GM18498 (cell line): Measurements from ENCODE around the gene PTPRA.
"Not testable (repeated sequence)": the region's sequence is repeated elsewhere in the genome, so short reads cannot be mapped to it uniquely, and the experiment has no call there.

Experiments used
- ATAC-seq: cut with Tn5 transposase; IDR thresholded peaks from one replicate; pipeline ENCODE4 v1.9.1; 2021; ENCODE audit warnings: mild to moderate bottlenecking, moderate library complexity; ENCODE audit not compliant: unreplicated experiment

PTPRA gene

DNA sequence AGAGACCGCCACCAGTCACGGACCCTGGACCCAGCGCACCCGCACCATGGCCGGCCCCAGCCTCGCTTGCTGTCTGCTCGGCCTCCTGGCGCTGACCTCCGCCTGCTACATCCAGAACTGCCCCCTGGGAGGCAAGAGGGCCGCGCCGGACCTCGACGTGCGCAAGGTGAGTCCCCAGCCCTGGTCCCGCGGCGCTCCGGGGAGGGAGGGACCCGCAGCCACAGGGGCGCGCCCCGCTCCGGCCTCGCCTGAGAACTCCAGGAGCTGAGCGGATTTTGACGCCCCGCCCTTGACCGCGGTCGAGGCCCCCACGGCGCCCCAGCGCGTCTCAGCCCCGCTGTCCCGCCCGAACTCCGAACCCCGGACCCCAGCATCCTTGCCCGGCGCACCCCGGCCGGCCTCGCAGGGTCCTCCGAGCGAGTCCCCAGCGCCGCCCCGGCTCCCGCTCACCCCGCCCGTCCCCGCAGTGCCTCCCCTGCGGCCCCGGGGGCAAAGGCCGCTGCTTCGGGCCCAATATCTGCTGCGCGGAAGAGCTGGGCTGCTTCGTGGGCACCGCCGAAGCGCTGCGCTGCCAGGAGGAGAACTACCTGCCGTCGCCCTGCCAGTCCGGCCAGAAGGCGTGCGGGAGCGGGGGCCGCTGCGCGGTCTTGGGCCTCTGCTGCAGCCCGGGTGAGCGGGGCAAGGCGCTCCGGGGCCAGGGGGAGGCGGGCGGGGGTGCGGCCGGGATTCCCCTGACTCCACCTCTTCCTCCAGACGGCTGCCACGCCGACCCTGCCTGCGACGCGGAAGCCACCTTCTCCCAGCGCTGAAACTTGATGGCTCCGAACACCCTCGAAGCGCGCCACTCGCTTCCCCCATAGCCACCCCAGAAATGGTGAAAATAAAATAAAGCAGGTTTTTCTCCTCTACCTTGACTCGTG is 198.6 kb downstream of the PTPRA start, which contains the start of gene OXT:
Gene OXT, plus strand, starts transcription at position 11 of the 920 bp plus-strand sequence. Its CDS starts 36 bp downstream, at position 47.
- no peak for ATAC-seq

DNA sequence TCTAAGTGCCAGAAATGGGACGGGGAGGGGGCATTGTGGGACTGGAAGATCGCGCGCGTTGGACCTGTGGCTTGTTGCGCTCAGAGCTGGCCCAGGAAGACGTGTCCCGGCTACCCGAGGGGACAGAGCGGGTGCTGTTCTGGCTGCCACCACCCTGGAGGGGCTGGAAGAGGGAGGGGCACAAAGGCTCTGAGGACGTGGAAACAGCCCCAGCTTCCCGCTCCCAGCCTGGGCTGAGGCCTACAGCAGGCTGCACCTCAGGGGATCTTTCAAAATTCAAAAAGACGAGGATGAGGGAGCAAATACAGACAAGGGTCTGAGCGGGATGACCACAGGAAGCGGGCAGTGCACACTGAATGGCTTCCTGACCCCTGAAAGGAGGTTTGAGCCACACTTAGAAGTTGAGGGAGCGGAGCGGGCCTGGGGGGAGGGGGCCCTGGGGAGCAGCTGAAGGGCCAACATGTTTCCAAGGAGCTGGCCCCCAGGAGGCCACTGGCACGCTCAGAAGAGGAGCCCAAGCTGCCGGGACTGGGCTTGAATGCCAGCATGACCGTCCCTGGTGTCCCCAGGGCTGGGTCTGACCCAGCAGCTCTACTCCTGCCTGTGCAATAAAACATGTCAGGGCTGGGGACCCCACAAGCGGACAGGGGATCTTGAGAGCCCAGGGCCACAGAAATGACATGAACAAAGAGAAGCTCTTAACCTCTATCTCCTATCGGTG is 199.4 kb downstream of the PTPRA start:
- ATAC-seq, result no peak

DNA sequence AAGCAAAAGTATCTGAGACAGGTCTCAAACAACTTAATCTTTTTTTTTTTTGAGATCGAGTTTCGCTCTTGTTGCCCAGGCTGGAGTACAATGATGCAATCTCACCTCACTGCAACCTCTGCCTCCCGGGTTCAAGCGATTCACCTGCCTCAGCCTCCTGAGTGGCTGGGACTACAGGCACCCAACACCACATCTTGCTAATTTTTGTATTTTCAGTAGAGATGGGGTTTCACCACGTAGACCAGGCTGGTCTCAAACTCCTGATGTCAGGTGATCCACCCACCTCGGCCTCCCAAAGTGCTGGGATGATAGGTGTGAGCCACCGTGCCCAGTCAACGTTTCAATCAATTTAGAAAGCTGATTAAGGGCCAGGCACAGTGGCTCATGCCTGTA is 200.0 kb downstream of the PTPRA start:
- ATAC-seq, result not testable (repeated sequence)

DNA sequence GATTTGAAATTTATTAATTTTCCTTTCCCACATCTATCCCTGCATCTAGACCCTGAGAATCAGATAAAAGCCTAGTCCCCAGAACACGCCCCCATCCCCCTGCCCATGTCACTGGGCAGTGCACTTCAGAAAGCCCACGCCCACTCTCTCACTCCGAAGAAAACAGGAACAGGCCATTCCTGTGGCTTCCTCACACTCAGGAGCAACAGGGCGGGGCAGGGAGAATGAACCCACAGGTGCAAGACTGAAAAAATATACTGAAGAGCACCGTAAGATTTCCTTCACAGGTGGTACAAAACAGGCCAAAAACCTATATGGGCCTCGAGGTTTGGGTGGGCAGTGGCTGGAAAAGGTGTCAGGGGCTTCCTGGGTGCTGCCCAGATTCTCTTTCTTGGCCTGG is 201.5 kb downstream of the PTPRA start:
- no peak for ATAC-seq

DNA sequence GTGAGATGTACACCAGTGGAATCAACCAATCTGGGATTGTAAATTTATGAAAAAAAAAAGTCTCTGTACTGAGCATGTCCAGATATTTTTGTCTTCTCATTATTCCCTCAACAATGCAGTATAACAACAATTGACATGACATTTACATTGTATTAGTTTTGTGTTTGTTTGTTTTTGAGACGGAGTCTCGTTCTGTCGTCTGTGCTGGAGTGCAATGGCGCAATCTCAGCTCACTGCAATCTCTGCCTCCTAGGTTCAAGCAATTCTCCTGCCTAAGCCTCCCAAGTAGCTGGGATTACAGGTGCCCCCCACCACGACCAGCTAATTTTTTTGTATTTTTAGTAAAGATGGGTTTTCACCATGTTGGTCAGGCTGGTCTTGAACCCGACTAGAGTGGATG is 202.0 kb downstream of the PTPRA start:
- not testable (repeated sequence) for ATAC-seq

DNA sequence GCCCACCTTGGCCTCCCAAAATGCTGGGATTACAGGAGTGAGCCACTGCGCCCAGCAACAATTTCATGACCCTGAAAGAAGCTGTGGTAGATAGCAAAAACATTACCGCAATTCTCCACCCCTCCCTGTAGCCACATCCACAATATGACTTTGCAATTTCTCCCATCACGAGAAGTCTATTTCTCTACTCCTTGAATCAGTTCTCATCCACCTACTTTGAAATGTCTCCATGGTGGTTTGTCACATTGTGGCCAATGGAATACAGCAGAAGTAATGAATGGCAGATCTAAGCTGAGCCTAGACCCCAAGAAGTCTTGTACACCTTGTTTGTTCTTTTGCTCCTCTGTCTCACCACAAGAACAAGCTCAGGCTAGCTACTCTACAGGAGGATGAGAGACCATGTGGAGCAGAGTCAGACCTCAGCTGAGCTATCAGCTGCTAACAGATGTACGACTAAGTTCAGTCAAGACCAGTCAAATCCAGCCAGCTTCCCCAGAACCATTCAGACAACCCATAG is 204.4 kb downstream of the PTPRA start:
- ATAC-seq, result no peak

DNA sequence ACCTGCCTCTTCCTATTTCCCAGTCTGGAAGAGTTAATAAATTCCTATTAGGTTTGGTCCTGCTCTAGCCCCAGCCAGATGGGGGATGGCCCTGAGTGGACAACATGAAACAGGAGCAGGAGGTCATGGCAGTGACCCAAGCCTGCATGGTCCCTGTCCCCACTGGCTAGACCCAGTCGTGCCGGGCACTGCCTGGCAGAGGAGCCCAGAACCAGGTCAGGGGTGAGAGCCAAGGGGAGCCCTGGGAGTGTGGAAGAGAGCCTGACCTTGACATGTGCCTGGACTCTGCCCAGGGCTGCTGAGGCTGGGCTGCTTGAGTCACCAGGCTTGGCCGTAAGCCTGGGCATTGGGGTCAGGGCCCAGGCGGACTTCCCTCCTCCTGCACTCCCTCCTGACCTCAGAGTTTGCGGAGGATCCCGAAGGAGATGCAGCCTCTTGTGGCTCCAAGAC is 207.7 kb downstream of the PTPRA start:
- ATAC-seq, result no peak

DNA sequence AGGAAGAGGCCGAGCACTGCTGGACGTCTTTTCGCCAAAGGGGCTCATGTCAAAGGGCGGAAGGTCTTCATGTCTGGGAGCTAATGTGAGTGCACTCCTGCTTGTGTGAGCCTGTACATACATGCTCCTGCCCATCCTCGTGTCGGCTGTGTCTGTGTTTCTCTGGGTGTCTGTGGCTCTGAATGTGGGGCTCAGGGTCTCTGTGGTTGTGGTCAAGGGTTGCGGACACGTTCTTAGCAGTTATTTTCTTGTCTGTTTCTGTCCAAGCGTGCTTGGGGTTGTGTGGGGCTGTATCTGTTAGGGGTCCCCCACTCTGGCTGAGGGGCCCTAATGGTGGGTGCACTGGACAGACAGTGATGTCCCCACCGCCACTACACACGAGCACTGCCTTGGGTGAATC is 208.4 kb downstream of the PTPRA start:
- ATAC-seq, result no peak

DNA sequence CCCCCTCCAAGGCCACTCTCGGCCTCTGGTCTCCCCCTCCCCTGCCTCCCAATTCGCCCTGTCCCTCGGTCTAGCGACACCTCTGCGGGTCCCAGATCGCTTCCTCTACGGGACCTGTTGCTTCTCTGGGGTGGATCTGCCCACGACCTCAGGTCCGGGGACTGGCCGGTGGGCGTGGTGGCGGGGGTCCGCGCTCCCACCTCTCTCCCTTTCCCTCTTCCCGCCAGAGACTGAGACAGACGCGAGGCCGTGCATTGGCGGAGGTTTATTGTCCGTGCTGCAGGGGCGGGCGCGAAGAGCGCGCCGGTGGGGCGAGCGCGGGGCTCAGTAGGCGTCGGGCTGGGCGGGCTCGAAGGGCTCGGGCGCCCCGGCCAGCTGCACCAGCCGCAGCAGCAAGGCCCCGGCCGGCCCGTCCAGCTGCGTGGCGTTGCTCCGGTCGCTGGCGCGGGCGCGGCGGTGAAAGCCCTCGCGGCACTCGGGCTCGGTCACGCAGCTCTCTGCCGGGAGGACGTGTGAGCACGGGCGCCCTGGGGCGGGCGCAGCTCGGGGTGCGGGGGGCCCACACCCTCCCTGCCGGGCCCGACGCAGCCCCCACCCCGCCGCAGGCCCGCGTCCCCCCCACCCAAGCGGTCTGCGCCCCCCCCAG is 209.1 kb downstream of the PTPRA start:
- ATAC-seq, result no peak

DNA sequence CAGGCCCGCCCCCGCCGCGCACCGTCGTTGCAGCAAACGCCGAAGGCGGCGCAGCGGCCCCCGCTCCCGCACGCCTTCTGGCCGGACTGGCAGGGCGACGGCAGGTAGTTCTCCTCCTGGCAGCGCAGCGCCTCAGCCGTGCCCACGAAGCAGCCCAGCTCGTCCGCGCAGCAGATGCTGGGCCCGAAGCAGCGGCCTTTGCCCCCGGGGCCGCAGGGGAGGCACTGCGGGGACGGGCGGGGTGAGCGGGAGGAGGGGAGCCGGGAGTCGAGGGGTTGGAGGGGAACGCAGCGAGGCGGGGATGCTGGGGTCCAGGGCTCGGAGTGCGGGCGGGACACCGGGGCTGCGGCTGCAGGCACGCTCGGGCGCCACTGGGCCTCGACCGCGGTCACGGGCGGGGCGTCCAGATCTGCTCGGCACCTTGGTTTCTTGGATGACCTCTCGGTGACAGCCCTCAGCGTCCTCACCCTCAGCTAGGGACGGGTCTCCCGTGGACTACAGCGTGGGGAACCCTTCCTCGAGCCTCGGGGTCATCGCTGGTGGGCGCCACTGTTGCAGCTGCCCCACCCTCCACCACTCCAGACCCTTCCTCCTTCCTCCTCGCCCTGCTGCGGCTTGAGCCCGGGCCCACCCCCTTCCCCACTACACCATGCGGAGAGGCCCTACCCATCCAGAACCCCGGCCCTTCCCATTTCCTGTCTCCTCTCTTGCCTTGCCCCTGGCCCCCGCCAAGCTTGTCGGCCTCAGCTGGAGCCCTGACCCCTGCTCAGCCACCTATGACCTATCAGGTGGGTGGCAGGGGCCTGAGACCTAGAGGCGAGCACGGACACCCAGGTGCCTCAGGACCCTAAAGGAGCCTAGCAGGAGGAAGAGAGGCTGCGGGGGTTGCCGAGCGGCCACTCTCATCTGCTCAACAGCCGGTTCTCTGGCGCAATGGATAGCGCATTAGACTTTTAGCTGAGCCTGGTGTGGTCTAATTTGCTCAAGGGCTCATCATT is 210.0 kb downstream of the PTPRA start:
- no peak for ATAC-seq

DNA sequence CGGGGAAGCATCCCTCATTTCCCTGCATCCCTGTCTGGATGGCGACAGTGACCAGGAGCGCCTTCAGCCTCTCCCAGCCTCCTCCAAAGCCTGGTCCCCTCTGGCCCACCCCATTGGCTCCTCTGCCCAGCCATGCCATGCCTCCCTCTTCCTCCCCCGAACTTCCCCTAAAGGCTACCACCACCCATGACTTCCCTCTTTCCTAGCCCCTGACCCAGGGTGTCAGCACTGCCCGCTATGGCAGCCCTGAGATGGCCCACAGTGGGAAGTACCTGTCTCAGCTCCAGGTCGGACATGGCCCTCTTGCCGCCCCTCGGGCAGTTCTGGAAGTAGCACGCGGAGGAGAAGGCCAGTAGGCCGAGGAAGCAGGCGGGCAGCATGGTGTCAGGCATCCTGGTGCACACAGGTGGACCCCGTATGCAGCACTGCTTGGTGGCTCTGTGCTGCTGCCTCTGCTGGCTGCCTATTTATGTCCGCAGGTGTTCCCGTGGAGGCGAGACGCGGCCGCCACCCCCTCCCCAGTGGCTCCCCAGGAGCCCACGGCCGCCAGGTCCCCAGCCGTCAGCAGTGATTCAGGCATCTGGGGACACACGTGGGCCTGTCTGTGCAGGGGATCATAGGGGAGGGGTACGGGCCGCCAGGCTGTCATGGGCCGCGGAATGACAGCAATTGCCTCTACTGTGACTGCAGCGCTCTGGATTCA is 211.2 kb downstream of the PTPRA start, which contains the start of gene AVP:
Gene AVP, minus strand, starts transcription at position 442 of the 703 bp plus-strand sequence. Its CDS starts 50 bp downstream, at position 392.
- no peak for ATAC-seq

DNA sequence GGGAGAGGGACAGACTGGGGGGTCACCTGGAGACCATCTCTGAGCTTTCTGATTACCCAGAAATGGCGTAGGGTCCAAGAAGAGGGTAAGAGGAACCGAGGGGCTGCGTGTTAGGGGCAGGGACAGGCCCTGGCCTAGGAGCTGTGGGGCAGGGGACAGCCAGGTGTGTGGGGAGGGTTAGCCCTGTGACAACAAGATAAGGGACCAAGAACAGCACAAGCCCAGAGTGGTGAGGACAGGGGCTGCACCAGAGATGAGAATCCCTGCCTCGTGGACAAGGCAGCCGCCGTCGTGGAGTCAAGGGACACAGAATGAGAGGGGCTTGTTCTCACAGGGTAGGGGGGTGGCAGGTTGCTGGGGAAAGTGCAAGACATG is 211.7 kb downstream of the PTPRA start:
- ATAC-seq, result no peak

DNA sequence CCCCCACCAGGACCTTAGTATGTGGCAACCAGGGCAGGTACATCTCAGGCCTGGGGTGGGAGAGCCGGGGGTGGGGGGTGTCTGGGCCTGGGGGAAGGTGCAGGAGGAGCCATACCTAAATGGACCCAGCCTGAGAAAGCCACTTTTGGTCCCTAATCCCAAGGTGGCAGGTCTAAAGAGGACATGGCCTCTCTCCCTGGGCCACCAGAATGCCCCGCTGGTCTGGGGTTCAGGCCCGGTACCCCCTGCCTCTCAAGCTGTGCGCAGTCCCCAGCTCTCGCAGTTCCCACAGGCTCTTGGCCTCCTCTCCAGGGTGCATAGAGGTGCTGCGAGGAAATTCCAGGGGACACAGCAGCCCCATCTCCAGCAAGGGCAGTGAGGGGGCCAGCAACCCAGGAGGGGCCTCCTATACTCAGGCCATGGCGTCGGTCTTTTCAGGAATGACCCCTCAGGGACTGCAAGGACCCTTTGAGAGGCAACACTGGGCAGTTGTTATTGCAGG is 212.3 kb downstream of the PTPRA start:
- no peak for ATAC-seq

DNA sequence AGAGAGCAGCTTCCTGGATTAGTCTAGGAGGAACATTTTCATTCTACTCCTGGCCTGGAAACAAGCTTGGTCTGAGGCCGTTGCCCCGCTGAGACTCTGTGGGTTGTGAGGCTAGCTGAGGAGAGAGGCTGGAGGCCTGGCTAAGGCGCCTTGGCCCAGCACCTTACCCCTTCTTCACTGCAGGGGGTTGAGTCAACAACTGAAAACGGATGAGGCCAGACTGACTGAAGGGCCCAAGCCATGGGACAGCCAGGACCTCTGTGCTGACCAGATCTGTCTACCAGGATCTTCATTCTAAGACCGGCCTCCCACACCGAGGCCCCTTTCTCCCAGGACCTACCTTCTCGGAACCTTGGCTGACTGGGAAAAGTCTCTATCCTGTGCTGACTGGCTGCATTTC is 214.8 kb downstream of the PTPRA start:
- ATAC-seq, result no peak
